ENCODE results near the gene SPRR2B.
"Not testable (repeated sequence)": the region's sequence is repeated elsewhere in the genome, so short reads cannot be mapped to it uniquely, and the experiment has no call there.

The SPRR2B gene

DNA sequence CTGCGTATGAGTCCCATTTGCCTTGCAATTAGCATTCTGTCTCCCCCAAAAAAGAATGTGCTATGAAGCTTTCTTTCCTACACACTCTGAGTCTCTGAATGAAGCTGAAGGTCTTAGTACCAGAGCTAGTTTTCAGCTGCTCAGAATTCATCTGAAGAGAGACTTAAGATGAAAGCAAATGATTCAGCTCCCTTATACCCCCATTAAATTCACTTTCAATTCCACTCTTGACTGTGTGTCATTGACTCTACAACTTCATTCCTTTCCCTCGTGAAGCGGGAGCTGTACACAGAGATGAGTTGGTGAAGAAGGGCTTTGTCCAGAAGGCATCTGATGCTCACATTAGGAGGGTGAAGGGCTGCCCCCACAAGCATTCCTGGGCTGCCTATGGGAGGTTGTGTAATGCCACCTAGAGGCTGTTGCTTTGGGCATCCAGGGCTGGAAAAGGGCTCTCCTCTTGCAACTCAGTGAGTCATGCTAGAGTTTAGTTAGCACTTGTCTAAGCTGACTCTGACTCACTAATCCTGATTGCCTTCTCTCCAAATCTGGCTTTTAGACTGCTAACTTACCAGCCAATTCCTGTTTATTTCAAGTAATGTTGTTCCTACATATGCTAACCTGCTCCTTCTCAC lies 38.6 kb downstream of the SPRR2B start:
- TF ChIP-seq, protein P1, sequence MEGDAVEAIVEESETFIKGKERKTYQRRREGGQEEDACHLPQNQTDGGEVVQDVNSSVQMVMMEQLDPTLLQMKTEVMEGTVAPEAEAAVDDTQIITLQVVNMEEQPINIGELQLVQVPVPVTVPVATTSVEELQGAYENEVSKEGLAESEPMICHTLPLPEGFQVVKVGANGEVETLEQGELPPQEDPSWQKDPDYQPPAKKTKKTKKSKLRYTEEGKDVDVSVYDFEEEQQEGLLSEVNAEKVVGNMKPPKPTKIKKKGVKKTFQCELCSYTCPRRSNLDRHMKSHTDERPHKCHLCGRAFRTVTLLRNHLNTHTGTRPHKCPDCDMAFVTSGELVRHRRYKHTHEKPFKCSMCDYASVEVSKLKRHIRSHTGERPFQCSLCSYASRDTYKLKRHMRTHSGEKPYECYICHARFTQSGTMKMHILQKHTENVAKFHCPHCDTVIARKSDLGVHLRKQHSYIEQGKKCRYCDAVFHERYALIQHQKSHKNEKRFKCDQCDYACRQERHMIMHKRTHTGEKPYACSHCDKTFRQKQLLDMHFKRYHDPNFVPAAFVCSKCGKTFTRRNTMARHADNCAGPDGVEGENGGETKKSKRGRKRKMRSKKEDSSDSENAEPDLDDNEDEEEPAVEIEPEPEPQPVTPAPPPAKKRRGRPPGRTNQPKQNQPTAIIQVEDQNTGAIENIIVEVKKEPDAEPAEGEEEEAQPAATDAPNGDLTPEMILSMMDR (conservative IDR thresholded peaks at IDR 0.05; ENCODE audit: low read length) = 0 out of 2 replicates have a peak, but pooled peaks have one; percentile 18
- DNase-seq (ENCODE audit: low read depth) = peak; percentile 63
- H3K4me3 ChIP-seq (ENCODE audit: low read length) = no peak overlapping the region

DNA sequence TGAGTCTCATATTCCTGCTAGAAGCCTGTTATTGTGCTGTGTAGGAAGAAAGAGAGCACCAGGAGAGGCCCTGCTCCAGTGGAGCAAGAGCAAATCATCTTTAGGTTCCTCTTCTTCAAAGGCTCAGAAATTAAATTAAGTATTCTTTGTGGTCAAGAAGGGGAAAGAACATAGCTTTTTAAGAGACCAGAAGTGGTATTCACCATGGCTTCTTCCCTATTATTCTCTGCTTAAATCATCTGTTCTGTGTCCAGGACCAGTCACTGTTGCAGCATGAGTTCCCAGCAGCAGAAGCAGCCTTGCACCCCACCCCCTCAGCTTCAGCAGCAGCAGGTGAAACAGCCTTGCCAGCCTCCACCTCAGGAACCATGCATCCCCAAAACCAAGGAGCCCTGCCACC lies 39.3 kb downstream of the SPRR2B start:
- DNase-seq (ENCODE audit: low read depth) = no peak
- TF ChIP-seq, protein P1 (conservative IDR thresholded peaks at IDR 0.05; ENCODE audit: low read length) = no peak
- no peak overlapping the region for H3K4me3 ChIP-seq (ENCODE audit: low read length)

DNA sequence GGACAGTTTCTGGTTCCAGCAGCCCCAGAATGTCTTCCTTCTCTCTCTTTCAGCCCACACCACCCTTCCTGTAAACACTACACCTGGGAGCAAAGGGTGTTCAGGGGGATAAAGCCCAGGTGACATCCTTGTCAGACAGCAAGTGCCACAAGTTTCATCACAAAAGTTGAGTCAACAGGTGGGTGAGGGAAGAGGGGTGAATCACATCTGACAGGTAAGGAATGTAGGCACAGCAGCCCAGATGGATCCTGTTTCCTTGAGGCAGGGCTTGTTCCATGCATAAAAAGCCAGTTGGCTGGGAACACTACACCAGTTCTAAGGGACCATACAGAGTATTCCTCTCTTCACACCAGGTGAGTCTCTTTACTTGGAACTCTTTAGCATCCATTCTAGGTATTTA lies 40.5 kb downstream of the SPRR2B start, which contains the start of gene SPRR1B:
Gene SPRR1B, plus strand, starts transcription at position 309 of the 400 bp plus-strand sequence. CDS start 1,143 bp downstream, outside the sequence.
- DNase-seq (ENCODE audit: low read depth) = no peak

DNA sequence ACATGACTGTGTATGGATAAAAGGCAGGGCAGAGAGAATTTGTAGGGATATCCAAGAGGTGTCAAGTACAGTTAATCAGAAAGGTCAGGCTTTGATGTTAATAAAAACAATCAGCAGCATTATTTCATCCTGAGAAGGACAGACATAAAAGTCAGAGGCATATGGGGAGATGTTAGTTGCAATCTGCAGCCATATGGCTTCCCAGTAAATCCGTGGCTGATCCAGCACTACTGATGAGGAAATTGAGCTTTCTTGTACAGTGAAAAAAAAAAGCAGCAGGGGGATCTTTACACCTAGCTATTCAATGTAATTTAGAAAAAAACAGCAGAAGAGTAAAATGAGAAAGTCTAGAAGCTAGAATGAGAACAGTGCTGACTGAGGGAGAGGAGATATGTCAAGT lies 42.6 kb downstream of the SPRR2B start:
- H3K4me3 ChIP-seq (ENCODE audit: low read length) = no peak overlapping the region
- DNase-seq (ENCODE audit: low read depth) = no peak
- TF ChIP-seq, protein P1 (conservative IDR thresholded peaks at IDR 0.05; ENCODE audit: low read length) = no peak

More for the DNA sequence above, 40.5 kb downstream of the SPRR2B start, which contains the start of gene SPRR1B:
- TF ChIP-seq, protein P1 (conservative IDR thresholded peaks at IDR 0.05; ENCODE audit: low read length) = no peak
- H3K4me3 ChIP-seq (ENCODE audit: low read length) = no peak within 1 kb of the TSS

DNA sequence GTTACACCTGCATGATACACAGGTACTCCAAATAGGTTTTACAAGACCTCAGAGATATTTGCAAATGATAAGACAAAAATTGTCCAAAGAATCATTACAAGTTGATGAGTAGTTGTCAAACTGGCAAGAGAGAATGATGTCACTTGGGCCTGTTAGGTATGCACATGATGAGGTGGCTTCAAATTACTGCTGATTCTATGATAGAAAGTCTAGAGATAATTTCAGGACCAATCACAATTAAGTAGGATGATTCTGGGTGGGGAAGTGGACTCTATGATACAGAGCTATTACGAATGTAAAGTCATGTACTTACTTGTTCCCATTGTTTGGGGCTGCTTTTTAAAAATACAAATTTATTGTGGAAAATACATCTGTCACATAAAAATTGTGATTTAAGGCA lies 45.6 kb downstream of the SPRR2B start:
- TF ChIP-seq, protein P1 (conservative IDR thresholded peaks at IDR 0.05; ENCODE audit: low read length) = no peak
- no peak overlapping the region for H3K4me3 ChIP-seq (ENCODE audit: low read length)
- no peak for DNase-seq (ENCODE audit: low read depth)

DNA sequence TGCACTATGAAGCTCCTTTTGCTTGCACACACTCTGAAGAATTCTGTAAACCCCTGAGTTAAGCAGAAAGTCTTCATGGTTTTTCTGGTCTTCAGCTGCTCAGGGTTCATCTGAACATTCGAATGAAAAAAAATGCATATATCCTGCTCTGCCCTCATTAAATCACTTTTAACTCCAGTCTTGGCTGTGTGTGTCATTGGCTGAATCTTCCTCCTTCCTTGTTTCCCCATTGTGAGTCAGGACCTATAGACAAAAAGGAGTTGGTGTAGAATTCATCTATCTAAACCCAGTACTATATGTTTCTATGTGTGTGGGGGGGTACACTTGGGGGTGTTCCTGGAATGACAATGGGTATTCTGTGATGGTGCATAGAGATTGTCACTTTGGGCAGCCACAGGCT lies 47.0 kb downstream of the SPRR2B start:
- no peak for DNase-seq (ENCODE audit: low read depth)
- no peak overlapping the region for H3K4me3 ChIP-seq (ENCODE audit: low read length)

DNA sequence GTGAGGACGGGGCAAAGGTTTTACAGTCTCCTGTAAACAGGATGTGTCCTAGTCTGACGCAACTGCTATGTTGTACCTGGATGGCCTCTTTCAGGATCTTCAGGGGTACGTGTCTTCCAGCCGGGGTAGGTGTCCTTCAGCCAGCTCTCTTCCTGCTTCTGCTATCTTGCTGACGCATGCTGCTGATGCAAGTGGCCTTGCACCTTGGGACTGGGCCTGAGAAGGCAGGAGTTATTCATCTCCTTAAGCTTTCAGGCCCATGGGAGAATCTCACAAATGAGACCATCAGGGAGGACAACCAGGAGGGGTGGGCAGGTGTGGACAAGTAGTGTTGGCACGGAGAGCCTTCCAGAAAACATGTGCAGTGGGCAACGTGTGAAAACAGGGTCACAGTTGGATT lies 48.3 kb downstream of the SPRR2B start:
- H3K4me3 ChIP-seq (ENCODE audit: low read length) = no peak overlapping the region
- TF ChIP-seq, protein P1 (conservative IDR thresholded peaks at IDR 0.05; ENCODE audit: low read length) = no peak
- no peak for DNase-seq (ENCODE audit: low read depth)

More for the DNA sequence above, 47.0 kb downstream of the SPRR2B start:
- TF ChIP-seq, protein P1 (conservative IDR thresholded peaks at IDR 0.05; ENCODE audit: low read length) = no peak

DNA sequence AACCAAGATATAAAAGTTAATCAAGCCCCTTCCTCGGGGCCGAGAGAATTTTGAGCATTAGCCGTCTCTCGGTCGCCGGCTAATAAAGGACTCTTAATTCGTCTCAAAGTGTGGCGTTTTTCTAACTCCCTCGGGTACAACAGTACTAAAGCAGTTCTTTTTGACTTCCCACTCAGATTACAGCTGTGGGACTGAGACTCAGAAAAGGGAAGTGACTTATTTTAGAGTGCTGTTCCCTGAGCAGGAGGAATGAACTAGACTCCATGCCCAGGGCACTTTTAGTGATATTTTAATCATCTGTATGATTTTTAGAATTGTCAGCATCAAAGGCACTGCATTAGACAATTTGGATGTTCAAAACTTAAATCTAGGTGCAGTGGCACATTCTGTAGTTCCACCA lies 49.1 kb downstream of the SPRR2B start:
- H3K4me3 ChIP-seq (ENCODE audit: low read length); DNase-seq (ENCODE audit: low read depth): not testable (repeated sequence)

DNA sequence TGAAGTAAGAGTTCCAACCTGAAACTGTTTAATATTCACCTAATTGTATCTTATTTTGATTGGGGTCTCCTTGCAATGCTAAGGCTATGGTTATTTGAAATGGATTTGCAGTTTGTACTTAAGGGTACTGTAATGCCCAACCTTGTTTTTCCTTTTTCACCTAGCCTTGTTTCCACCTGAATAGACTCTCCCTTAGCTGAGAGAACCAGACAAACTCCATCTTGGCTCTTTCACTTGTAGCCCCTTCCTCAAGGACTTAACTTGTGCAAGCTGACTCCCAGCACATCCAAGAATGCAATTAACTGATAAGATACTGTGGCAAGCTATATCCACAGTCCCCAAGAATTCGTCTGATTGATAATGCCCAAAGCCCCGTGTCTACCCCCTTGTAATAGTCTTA lies 49.6 kb downstream of the SPRR2B start:
- DNase-seq (ENCODE audit: low read depth); H3K4me3 ChIP-seq (ENCODE audit: low read length): not testable (repeated sequence)
